ENCODE measurements around the gene KCNA10.
"Not testable (repeated sequence)": the region's sequence is repeated elsewhere in the genome, so short reads cannot be mapped to it uniquely, and the experiment has no call there.

KCNA10 gene

GRCh38 chr1:110529011-110529410 is 10.0 kb upstream of the KCNA10 start:
- DNase-seq: no peak

GRCh38 chr1:110526201-110526780 is 7.3 kb upstream of the KCNA10 start:
- no peak for DNase-seq

- no peak for DNase-seq
Observed at GRCh38 chr1:110525249-110525595, 6.2 kb upstream of the KCNA10 start.

GRCh38 chr1:110524311-110525248 is 5.6 kb upstream of the KCNA10 start:
- DNase-seq: peak; percentile 47

- DNase-seq: no peak
Observed at GRCh38 chr1:110523011-110523410, 4.0 kb upstream of the KCNA10 start.

GRCh38 chr1:110522560-110522959 is 3.6 kb upstream of the KCNA10 start:
- no peak for DNase-seq

- no peak for DNase-seq
Observed at GRCh38 chr1:110520827-110521226, 1.9 kb upstream of the KCNA10 start.

GRCh38 chr1:110515891-110516290 is 3.1 kb downstream of the KCNA10 start:
- DNase-seq: no peak

GRCh38 chr1:110515041-110515440 is 3.9 kb downstream of the KCNA10 start:
- no peak for DNase-seq

- DNase-seq: no peak
Observed at GRCh38 chr1:110513511-110513910, 5.5 kb downstream of the KCNA10 start.

GRCh38 chr1:110511436-110511835 is 7.5 kb downstream of the KCNA10 start:
- no peak for DNase-seq

GRCh38 chr1:110510921-110511320 is 8.1 kb downstream of the KCNA10 start:
- DNase-seq: not testable (repeated sequence)

GRCh38 chr1:110509655-110510054 is 9.3 kb downstream of the KCNA10 start:
- DNase-seq: no peak

GRCh38 chr1:110508028-110508940 is 10.7 kb downstream of the KCNA10 start:
- no peak for DNase-seq

- no peak for DNase-seq
Observed at GRCh38 chr1:110506541-110506940, 12.4 kb downstream of the KCNA10 start.

GRCh38 chr1:110505596-110505995 is 13.4 kb downstream of the KCNA10 start:
- no peak for DNase-seq

GRCh38 chr1:110504226-110504625 is 14.7 kb downstream of the KCNA10 start:
- DNase-seq: no peak

- no peak for DNase-seq
Observed at GRCh38 chr1:110503471-110503870, 15.5 kb downstream of the KCNA10 start.

GRCh38 chr1:110502402-110503151 is 16.4 kb downstream of the KCNA10 start:
- DNase-seq: no peak

GRCh38 chr1:110501488-110502132 is 17.4 kb downstream of the KCNA10 start:
- no peak for DNase-seq

- DNase-seq: no peak
Observed at GRCh38 chr1:110498270-110498669, 20.7 kb downstream of the KCNA10 start.

Measured in CD4-positive, alpha-beta T cell treated with Interleukin-21 for 1 hour (primary cell).